ENCODE data around the gene TMEM17. TPM values are rescaled to one million over a fixed set of nuclear protein-coding genes. Genes with fewer than 3 reads are reported as not detected.
A peak's percentile ranks its signal among the peaks of the same experiment; 100 is the strongest.

TMEM17 gene
- total and polyA plus RNA-seq, 2 of the 13 experiments (the other 11 are each of a cell fraction or from before 2014, with no cell fraction given) = 0.22 to 0.50 TPM

- no peak; the same call in 1 of the 2 replicates for TF ChIP-seq RARA (CRISPR knock-in tag; IDR thresholded peaks at IDR 0.05)
- TF ChIP-seq BCLAF1 (IDR thresholded peaks at IDR 0.05) = no peak
- peak; percentile 95 for TF ChIP-seq RBM39 (IDR thresholded peaks at IDR 0.05; ENCODE audit: low read depth, low read length, poor library complexity, severe bottlenecking)
- 0 out of 2 replicates have a peak, but pooled peaks have one; percentile 38 for TF ChIP-seq GLI4 (CRISPR knock-in tag; IDR thresholded peaks at IDR 0.05; ENCODE audit: borderline replicate concordance)
- no peak for TF ChIP-seq SNAPC2 (CRISPR knock-in tag; IDR thresholded peaks at IDR 0.05)
- TF ChIP-seq BATF2 (CRISPR knock-in tag; IDR thresholded peaks at IDR 0.05) = 0 out of 2 replicates have a peak, but pooled peaks have one; percentile 83
- TF ChIP-seq AKAP8 (CRISPR knock-in tag; IDR thresholded peaks at IDR 0.05) = no peak
- TF ChIP-seq MXD1 (CRISPR knock-in tag; IDR thresholded peaks at IDR 0.05) = peak; percentile 55
- TF ChIP-seq ZNF543 (CRISPR knock-in tag; IDR thresholded peaks at IDR 0.05) = peak; percentile 78; the same call in 1 of the 2 replicates
- no peak for TF ChIP-seq ARID2 (CRISPR knock-in tag; IDR thresholded peaks at IDR 0.05; ENCODE audit: borderline replicate concordance)
- TF ChIP-seq SKIL (CRISPR knock-in tag; IDR thresholded peaks at IDR 0.05; ENCODE audit: borderline replicate concordance) = peak; percentile 50
- no peak for TF ChIP-seq ZBTB21 (CRISPR knock-in tag; IDR thresholded peaks at IDR 0.05)
- TF ChIP-seq ZBTB38 (CRISPR knock-in tag; IDR thresholded peaks at IDR 0.05) = peak; percentile 93; the same call in 1 of the 2 replicates
- 0 out of 2 replicates have a peak, but pooled peaks have one; percentile 38 for TF ChIP-seq SIN3B (IDR thresholded peaks at IDR 0.05; ENCODE audit: low read length)
- peak; percentile 95 for TF ChIP-seq ZNF605 (CRISPR knock-in tag; IDR thresholded peaks at IDR 0.05)
- no peak; the same call in 1 of the 2 replicates for TF ChIP-seq BORCS8-MEF2B (CRISPR knock-in tag; IDR thresholded peaks at IDR 0.05)
- TF ChIP-seq ETS1 (CRISPR knock-in tag; IDR thresholded peaks at IDR 0.05) = 0 out of 2 replicates have a peak, but pooled peaks have one; percentile 80
- TF ChIP-seq ZNF282 (IDR thresholded peaks at IDR 0.05; ENCODE audit: partially characterized antibody) = no peak
- no peak for TF ChIP-seq FOXP1 (IDR thresholded peaks at IDR 0.05)
- TF ChIP-seq FOXP1 (CRISPR knock-in tag; IDR thresholded peaks at IDR 0.05) = no peak
- peak; percentile 67 for TF ChIP-seq ZNF225 (CRISPR knock-in tag; IDR thresholded peaks at IDR 0.05)
- TF ChIP-seq IRF1 (CRISPR knock-in tag; IDR thresholded peaks at IDR 0.05; ENCODE audit: low read depth) = 0 out of 2 replicates have a peak, but pooled peaks have one; percentile 53
Measured at GRCh38 chr2:62456721-62457539, 49.1 kb downstream of the TMEM17 start (continued).
